ENCODE data around the gene SPATA19.

Gene SPATA19

GRCh38 chr11:133835593-133836548, 9.4 kb downstream of the SPATA19 start:
- in situ Hi-C loops (cut with HindIII; ENCODE audit: low sequenced_read_pairs), result no loop called here

GRCh38 chr11:133834682-133835592, 10.4 kb downstream of the SPATA19 start:
- in situ Hi-C loops (cut with HindIII; ENCODE audit: low sequenced_read_pairs), result no loop called here

GRCh38 chr11:133833898-133834681, 11.2 kb downstream of the SPATA19 start:
- in situ Hi-C loops (cut with HindIII; ENCODE audit: low sequenced_read_pairs), result no loop called here

- in situ Hi-C loops (cut with HindIII; ENCODE audit: low sequenced_read_pairs), result no loop called here
Observed at GRCh38 chr11:133832991-133833897, 12.1 kb downstream of the SPATA19 start.

- in situ Hi-C loops (cut with HindIII; ENCODE audit: low sequenced_read_pairs), result no loop called here
Observed at GRCh38 chr11:133832096-133832990, 13.0 kb downstream of the SPATA19 start.

- in situ Hi-C loops (cut with HindIII; ENCODE audit: low sequenced_read_pairs), result no loop called here
Observed at GRCh38 chr11:133830931-133831907, 14.1 kb downstream of the SPATA19 start.

GRCh38 chr11:133829566-133829965, 15.7 kb downstream of the SPATA19 start:
- in situ Hi-C loops (cut with HindIII; ENCODE audit: low sequenced_read_pairs), result no loop called here

GRCh38 chr11:133828871-133829270, 16.4 kb downstream of the SPATA19 start:
- in situ Hi-C loops (cut with HindIII; ENCODE audit: low sequenced_read_pairs), result no loop called here

- in situ Hi-C loops (cut with HindIII; ENCODE audit: low sequenced_read_pairs), result no loop called here
Observed at GRCh38 chr11:133827556-133827955, 17.8 kb downstream of the SPATA19 start.

- in situ Hi-C loops (cut with HindIII; ENCODE audit: low sequenced_read_pairs), result no loop called here
Observed at GRCh38 chr11:133826866-133827265, 18.4 kb downstream of the SPATA19 start.

- in situ Hi-C loops (cut with HindIII; ENCODE audit: low sequenced_read_pairs), result no loop called here
Observed at GRCh38 chr11:133825666-133826065, 19.6 kb downstream of the SPATA19 start.

GRCh38 chr11:133825156-133825555, 20.2 kb downstream of the SPATA19 start:
- in situ Hi-C loops (cut with HindIII; ENCODE audit: low sequenced_read_pairs), result no loop called here

GRCh38 chr11:133824593-133824992, 20.7 kb downstream of the SPATA19 start:
- in situ Hi-C loops (cut with HindIII; ENCODE audit: low sequenced_read_pairs), result no loop called here

- in situ Hi-C loops (cut with HindIII; ENCODE audit: low sequenced_read_pairs), result no loop called here
Observed at GRCh38 chr11:133823614-133824013, 21.7 kb downstream of the SPATA19 start.

GRCh38 chr11:133823211-133823610, 22.1 kb downstream of the SPATA19 start:
- in situ Hi-C loops (cut with HindIII; ENCODE audit: low sequenced_read_pairs), result no loop called here

GRCh38 chr11:133821776-133822175, 23.5 kb downstream of the SPATA19 start:
- in situ Hi-C loops (cut with HindIII; ENCODE audit: low sequenced_read_pairs), result no loop called here

GRCh38 chr11:133819746-133820315, 25.5 kb downstream of the SPATA19 start:
- in situ Hi-C loops (cut with HindIII; ENCODE audit: low sequenced_read_pairs), result no loop called here

All from endothelial cell of hepatic sinusoid (primary cell).